Neutrophil (primary cell): ENCODE measurements around the gene GNG2.

Experiments used
- H3K27ac ChIP-seq: fragments of 200-600 bp; sonication (generic); 2 replicates; pipeline ENCODE4 v1.5.1; 2016; ENCODE audit warnings: mild to moderate bottlenecking, moderate library complexity
- H3K27me3 ChIP-seq: fragments of 200-600 bp; sonication (generic); 2 replicates; pipeline ENCODE4 v1.6.0; 2016; ENCODE audit warnings: mild to moderate bottlenecking
- H3K36me3 ChIP-seq: fragments of 200-600 bp; sonication (generic); 2 replicates; pipeline ENCODE4 v1.5.1; 2017
- H3K4me1 ChIP-seq, 2 experiments: fragments of 200-600 bp in 1 of 2; sonication (generic) in 1 of 2; 1 replicate in 1 of 2; 2 replicates in 1 of 2; pipeline versions ENCODE4 v1.5.1 to v1.6.1; 2013 to 2016; ENCODE audit warnings: low read depth in 1 of 2, low read length in 1 of 2, mild to moderate bottlenecking in 1 of 2, moderate library complexity in 1 of 2; ENCODE audit not compliant: control insufficient read depth in 1 of 2, insufficient read depth in 1 of 2
- H3K4me3 ChIP-seq, 2 experiments: fragments of 200-600 bp in 1 of 2; sonication (generic) in 1 of 2; 1 replicate in 1 of 2; 2 replicates in 1 of 2; pipeline ENCODE4 v1.5.1; 2013 to 2016; ENCODE audit warnings: low read depth in 1 of 2, low read length in 1 of 2, mild to moderate bottlenecking in 1 of 2, moderate library complexity in 1 of 2
- H3K9me3 ChIP-seq: fragments of 200-600 bp; sonication (generic); 2 replicates; pipeline ENCODE4 v1.5.1; 2016
- TF ChIP-seq, protein P1 (sequence below): fragments of 200-600 bp; sonication (generic); IDR thresholded peaks from 2 replicates; pipeline ENCODE4 v1.5.1; 2016; ENCODE audit warnings: antibody characterized with exemption

GNG2 gene

DNA sequence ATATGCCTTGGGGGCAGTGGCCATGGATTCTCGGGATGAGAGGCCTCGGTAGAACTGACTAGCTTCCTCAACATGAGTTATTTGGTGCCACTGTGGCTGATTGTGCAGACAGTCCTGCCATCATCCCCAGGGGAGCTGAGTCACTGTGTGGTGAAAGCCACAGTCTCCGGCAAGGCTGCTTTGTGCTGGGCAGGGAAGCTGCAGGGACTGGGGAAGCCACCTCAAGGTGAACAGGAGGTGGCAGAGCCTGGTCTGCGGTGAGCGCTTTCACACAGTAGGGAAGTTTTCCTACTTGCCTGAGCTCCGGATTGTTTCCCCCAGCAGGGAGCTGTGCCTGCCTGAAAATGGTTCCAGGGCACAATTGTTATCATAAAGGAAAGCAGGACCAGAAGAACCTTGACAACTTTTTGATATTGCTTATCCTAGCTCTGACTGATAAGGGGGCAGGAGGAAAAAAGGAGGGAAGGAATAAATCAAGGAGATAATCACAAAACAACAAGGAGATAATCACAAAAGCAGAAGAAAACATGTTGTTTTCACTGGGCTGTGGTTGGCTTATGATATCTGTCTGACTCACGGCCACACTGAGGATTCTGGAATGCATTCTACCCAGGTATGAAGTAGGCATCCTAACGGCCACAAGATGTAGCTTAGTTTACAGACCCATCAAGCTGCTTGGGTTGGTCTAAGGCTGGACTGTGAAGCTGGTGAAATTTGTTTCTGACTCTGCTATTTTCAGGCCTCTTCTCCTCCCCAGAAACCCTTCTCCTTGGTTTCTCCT, 32.2 kb upstream of the GNG2 start:
- Histone ChIP-seq H3K4me3 (no peak overlapping the region), H3K27me3 (no peaks in the 10 kb centered on the region), H3K36me3 (no peaks in the 10 kb centered on the region), H3K9me3 (no peaks in the 10 kb centered on the region), H3K27ac (peak overlapping the region; percentile 79), H3K4me1 (peaks cover 15 to 24% of the 10 kb centered on the region in 2 experiments)
- TF ChIP-seq, protein P1, sequence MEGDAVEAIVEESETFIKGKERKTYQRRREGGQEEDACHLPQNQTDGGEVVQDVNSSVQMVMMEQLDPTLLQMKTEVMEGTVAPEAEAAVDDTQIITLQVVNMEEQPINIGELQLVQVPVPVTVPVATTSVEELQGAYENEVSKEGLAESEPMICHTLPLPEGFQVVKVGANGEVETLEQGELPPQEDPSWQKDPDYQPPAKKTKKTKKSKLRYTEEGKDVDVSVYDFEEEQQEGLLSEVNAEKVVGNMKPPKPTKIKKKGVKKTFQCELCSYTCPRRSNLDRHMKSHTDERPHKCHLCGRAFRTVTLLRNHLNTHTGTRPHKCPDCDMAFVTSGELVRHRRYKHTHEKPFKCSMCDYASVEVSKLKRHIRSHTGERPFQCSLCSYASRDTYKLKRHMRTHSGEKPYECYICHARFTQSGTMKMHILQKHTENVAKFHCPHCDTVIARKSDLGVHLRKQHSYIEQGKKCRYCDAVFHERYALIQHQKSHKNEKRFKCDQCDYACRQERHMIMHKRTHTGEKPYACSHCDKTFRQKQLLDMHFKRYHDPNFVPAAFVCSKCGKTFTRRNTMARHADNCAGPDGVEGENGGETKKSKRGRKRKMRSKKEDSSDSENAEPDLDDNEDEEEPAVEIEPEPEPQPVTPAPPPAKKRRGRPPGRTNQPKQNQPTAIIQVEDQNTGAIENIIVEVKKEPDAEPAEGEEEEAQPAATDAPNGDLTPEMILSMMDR, result peak; percentile 56

DNA sequence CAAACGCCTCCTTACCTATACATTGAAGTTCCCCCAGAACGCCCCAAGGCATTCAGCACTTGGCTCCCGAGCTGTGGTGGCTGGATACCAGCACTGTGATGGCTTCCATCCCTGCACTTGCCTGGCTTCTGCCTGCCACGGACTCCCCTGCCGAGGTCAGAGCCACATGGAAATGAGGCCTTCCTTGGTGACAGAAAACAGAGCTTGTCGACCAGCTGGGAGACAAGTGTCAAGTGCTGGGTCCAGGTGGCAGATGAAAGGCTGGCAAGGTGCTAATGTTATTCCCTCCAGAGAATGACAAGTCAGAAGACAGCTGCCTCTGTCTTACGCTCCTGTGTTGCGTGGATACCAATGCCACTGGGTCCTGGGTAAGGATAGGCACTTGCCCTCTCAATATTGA, 26.2 kb upstream of the GNG2 start:
- TF ChIP-seq, protein P1, result no peak
- no peaks in the 10 kb centered on the region for H3K9me3 ChIP-seq
- H3K4me1 ChIP-seq, result peaks cover 0 to 4% of the 10 kb centered on the region in 2 experiments
- no peaks in the 10 kb centered on the region for H3K36me3 ChIP-seq
- no peak overlapping the region for H3K4me3 ChIP-seq
- no peak overlapping the region for H3K27ac ChIP-seq
- H3K27me3 ChIP-seq, result no peaks in the 10 kb centered on the region

DNA sequence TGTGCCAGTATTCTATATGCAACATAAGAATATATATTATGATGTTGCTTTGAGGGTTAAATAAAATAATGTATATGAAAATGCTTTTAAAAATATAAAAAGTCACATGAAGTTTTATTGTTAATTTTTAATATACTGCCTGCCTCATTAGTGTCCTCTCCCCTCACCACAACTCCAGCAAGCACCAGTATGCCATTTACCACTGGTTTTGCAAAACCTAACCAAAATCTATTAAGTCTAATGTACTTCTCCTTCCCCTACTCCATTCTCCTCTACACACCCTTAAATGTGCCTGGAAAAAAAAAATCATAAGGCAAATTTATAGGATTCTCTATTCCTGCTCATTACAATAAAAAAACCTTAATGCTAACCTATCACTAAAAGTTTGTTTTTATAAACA, 24.0 kb upstream of the GNG2 start:
- no peaks in the 10 kb centered on the region for H3K36me3 ChIP-seq
- TF ChIP-seq, protein P1, result no peak
- no peak overlapping the region for H3K27ac ChIP-seq
- no peak overlapping the region for H3K4me3 ChIP-seq
- no peaks in the 10 kb centered on the region for H3K27me3 ChIP-seq
- no peaks in the 10 kb centered on the region for H3K9me3 ChIP-seq
- peaks cover 0 to 2% of the 10 kb centered on the region in 2 experiments for H3K4me1 ChIP-seq

DNA sequence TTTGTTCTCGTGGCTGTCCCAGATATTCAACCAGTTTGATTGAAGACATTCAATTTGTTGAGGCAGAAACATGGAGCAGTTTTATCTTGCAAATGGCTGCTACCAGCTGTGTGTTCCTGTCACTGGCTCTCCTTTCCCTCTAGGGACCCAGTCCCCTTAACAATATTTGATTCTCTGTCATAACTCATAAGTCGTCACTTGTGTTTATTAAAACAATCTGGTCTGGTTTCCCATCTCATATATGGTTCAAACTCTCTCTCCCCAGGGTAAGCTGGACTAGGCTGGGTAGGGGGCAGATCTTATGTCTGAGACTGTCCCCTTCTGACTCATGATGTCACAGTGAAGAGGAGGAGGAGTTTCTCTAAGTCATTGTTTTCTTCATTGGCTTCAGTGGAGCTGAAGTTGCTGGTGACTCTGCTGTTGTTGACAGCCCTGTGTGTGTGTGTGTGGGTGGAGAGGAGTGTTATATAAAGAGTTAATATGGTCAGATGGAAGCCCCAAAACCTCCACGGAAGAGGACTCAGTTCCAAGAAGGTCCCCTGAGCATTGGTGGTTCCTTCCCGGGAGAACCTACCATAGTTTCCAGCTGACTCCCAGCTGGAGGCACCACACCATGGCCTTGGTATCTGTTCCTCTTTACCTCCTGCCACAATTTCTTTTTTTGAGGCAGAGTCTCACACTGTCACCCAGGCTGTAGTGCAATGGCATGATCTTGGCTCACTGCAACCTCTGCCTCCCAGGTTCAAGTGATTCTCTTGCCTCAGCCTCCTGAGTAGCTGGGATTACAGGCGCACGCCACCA, 16.1 kb upstream of the GNG2 start:
- TF ChIP-seq, protein P1, result no peak
- Histone ChIP-seq H3K36me3 (no peaks in the 10 kb centered on the region), H3K4me1 (peaks cover 42 to 45% of the 10 kb centered on the region in 2 experiments), H3K9me3 (no peaks in the 10 kb centered on the region), H3K4me3 (no peak overlapping the region), H3K27ac (peak overlapping the region; percentile 22), H3K27me3 (no peaks in the 10 kb centered on the region)

DNA sequence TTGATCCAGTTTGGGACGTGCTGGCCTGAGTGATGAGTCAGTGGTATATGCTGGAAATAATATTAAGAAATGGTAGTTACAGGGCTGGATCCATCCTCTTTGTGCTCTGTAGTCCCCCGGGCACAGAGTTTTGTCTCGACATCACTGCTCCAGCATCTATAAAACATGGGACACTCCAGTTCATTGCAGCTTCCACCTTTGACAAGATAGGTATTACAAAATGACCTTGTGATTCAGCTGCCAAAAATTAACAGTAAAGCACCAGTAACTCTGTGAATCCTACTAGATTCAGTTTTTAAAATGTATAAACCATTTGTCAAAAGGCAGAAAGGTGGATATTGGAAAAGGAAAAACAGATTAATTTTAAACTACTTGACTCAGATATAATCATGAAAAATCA, 14.6 kb upstream of the GNG2 start:
- H3K27ac ChIP-seq, result peak overlapping the region; percentile 96
- H3K4me1 ChIP-seq, result peaks cover 53 to 60% of the 10 kb centered on the region in 2 experiments
- H3K36me3 ChIP-seq, result no peaks in the 10 kb centered on the region
- H3K4me3 ChIP-seq, result no peak overlapping the region
- TF ChIP-seq, protein P1, result no peak
- H3K9me3 ChIP-seq, result no peaks in the 10 kb centered on the region
- no peaks in the 10 kb centered on the region for H3K27me3 ChIP-seq
